ENCODE results near the gene TNPO3. TPM values are rescaled to one million over a fixed set of nuclear protein-coding genes. Genes with fewer than 3 reads are reported as not detected.

TNPO3 gene
- total and polyA plus RNA-seq, 2 donors, result 17.2 to 30.7 TPM

GRCh38 chr7:128940494-128941322 lies 114.2 kb downstream of the TNPO3 start:
- WGBS, result 16% methylated on average over 20 of the region's 20 CpGs
- peaks cover 0 to 20% of the 10 kb centered on the region in 2 donors for H3K4me1 ChIP-seq (ENCODE audit: control insufficient read depth in 2 of 2, insufficient read depth in 2 of 2, low read length in 2 of 2)
- DNase-seq (ENCODE audit: low read depth in 6 of 9, low spot score in 9 of 9), result peak in 1 of 9 donors; percentile 42
- H3K27me3 ChIP-seq (ENCODE audit: control insufficient read depth in 2 of 2, insufficient read depth in 1 of 2, low read length in 1 of 2), result peaks cover 29 to 63% of the 10 kb centered on the region in 2 donors
- H3K36me3 ChIP-seq (ENCODE audit: control insufficient read depth in 2 of 2, insufficient read depth in 2 of 2, low read length in 1 of 2), result no peaks in the 10 kb centered on the region
- H3K9me3 ChIP-seq (ENCODE audit: control insufficient read depth in 2 of 2, insufficient read depth in 1 of 2, low read length in 1 of 2), result no peaks in the 10 kb centered on the region
- peak overlapping the region in 1 of 2 donors; percentile 25 for H3K27ac ChIP-seq (ENCODE audit: low read depth in 1 of 2, low read length in 1 of 2)
- no peak overlapping the region for H3K4me3 ChIP-seq (ENCODE audit: low read length in 2 of 2)

- H3K27ac ChIP-seq (ENCODE audit: low read depth in 1 of 2, low read length in 1 of 2), result peak overlapping the region in 1 of 2 donors; percentile 12
- 54% methylated on average over 18 of the region's 18 CpGs for WGBS
- no peaks in the 10 kb centered on the region for H3K9me3 ChIP-seq (ENCODE audit: control insufficient read depth in 2 of 2, insufficient read depth in 1 of 2, low read length in 1 of 2)
- H3K36me3 ChIP-seq (ENCODE audit: control insufficient read depth in 2 of 2, insufficient read depth in 2 of 2, low read length in 1 of 2), result no peaks in the 10 kb centered on the region
- no peak overlapping the region for H3K4me3 ChIP-seq (ENCODE audit: low read length in 2 of 2)
- peaks cover 29 to 69% of the 10 kb centered on the region in 2 donors for H3K27me3 ChIP-seq (ENCODE audit: control insufficient read depth in 2 of 2, insufficient read depth in 1 of 2, low read length in 1 of 2)
- peaks cover 0 to 20% of the 10 kb centered on the region in 2 donors for H3K4me1 ChIP-seq (ENCODE audit: control insufficient read depth in 2 of 2, insufficient read depth in 2 of 2, low read length in 2 of 2)
- no peak for DNase-seq (ENCODE audit: low read depth in 6 of 9, low spot score in 9 of 9)
Observed at GRCh38 chr7:128939861-128940410, 115.0 kb downstream of the TNPO3 start.

- DNase-seq (ENCODE audit: low read depth in 6 of 9, low spot score in 9 of 9), result no peak
- Histone ChIP-seq H3K27me3 (ENCODE audit: control insufficient read depth in 2 of 2, insufficient read depth in 1 of 2, low read length in 1 of 2) (peaks cover 29 to 72% of the 10 kb centered on the region in 2 donors), H3K4me3 (ENCODE audit: low read length in 2 of 2) (peak overlapping the region in 1 of 2 donors; percentile 1), H3K4me1 (ENCODE audit: control insufficient read depth in 2 of 2, insufficient read depth in 2 of 2, low read length in 2 of 2) (peaks cover 0 to 20% of the 10 kb centered on the region in 2 donors), H3K36me3 (ENCODE audit: control insufficient read depth in 2 of 2, insufficient read depth in 2 of 2, low read length in 1 of 2) (no peaks in the 10 kb centered on the region), H3K9me3 (ENCODE audit: control insufficient read depth in 2 of 2, insufficient read depth in 1 of 2, low read length in 1 of 2) (no peaks in the 10 kb centered on the region), H3K27ac (ENCODE audit: low read depth in 1 of 2, low read length in 1 of 2) (peak overlapping the region in 1 of 2 donors; percentile 25)
- 44% methylated on average over 7 of the region's 7 CpGs for WGBS
Observed at GRCh38 chr7:128939075-128939860, 115.6 kb downstream of the TNPO3 start.

GRCh38 chr7:128938544-128939074 lies 116.3 kb downstream of the TNPO3 start:
- peak overlapping the region; percentile 34 to 35 for H3K4me3 ChIP-seq (ENCODE audit: low read length in 2 of 2)
- H3K9me3 ChIP-seq (ENCODE audit: control insufficient read depth in 2 of 2, insufficient read depth in 1 of 2, low read length in 1 of 2), result peaks cover 0 to 3% of the 10 kb centered on the region in 2 donors
- no peak for DNase-seq (ENCODE audit: low read depth in 6 of 9, low spot score in 9 of 9)
- peak overlapping the region in 1 of 2 donors; percentile 57 for H3K27ac ChIP-seq (ENCODE audit: low read depth in 1 of 2, low read length in 1 of 2)
- H3K27me3 ChIP-seq (ENCODE audit: control insufficient read depth in 2 of 2, insufficient read depth in 1 of 2, low read length in 1 of 2), result peaks cover 29 to 72% of the 10 kb centered on the region in 2 donors
- 2% methylated on average over 30 of the region's 30 CpGs for WGBS
- H3K4me1 ChIP-seq (ENCODE audit: control insufficient read depth in 2 of 2, insufficient read depth in 2 of 2, low read length in 2 of 2), result peaks cover 0 to 24% of the 10 kb centered on the region in 2 donors
- no peaks in the 10 kb centered on the region for H3K36me3 ChIP-seq (ENCODE audit: control insufficient read depth in 2 of 2, insufficient read depth in 2 of 2, low read length in 1 of 2)

GRCh38 chr7:128937647-128938543 lies 117.0 kb downstream of the TNPO3 start, which contains the start of gene IRF5:
Gene IRF5 (plus strand): TSS chr7:128937927. CDS start chr7:128942082, 4,155 bp downstream.
- Histone ChIP-seq H3K4me1 (ENCODE audit: control insufficient read depth in 2 of 2, insufficient read depth in 2 of 2, low read length in 2 of 2) (peaks cover under 1 to 31% of the 10 kb centered on the region in 2 donors), H3K9me3 (ENCODE audit: control insufficient read depth in 2 of 2, insufficient read depth in 1 of 2, low read length in 1 of 2) (peaks cover 0 to 7% of the 10 kb centered on the region in 2 donors), H3K27me3 (ENCODE audit: control insufficient read depth in 2 of 2, insufficient read depth in 1 of 2, low read length in 1 of 2) (peaks cover 29 to 72% of the 10 kb centered on the region in 2 donors), H3K27ac (ENCODE audit: low read depth in 1 of 2, low read length in 1 of 2) (peak within 1 kb of the TSS in 1 of 2 donors; percentile 57), H3K4me3 (ENCODE audit: low read length in 2 of 2) (peak within 1 kb of the TSS; percentile 34 to 35), H3K36me3 (ENCODE audit: control insufficient read depth in 2 of 2, insufficient read depth in 2 of 2, low read length in 1 of 2) (no peaks in the 10 kb centered on the region)
- WGBS, result 2% methylated on average over 83 of the region's 83 CpGs
- no peak for DNase-seq (ENCODE audit: low read depth in 6 of 9, low spot score in 9 of 9)

GRCh38 chr7:128937271-128937646 lies 117.7 kb downstream of the TNPO3 start:
- no peak for DNase-seq (ENCODE audit: low read depth in 6 of 9, low spot score in 9 of 9)
- H3K36me3 ChIP-seq (ENCODE audit: control insufficient read depth in 2 of 2, insufficient read depth in 2 of 2, low read length in 1 of 2), result no peaks in the 10 kb centered on the region
- peaks cover 29 to 72% of the 10 kb centered on the region in 2 donors for H3K27me3 ChIP-seq (ENCODE audit: control insufficient read depth in 2 of 2, insufficient read depth in 1 of 2, low read length in 1 of 2)
- WGBS, result 72% methylated on average over 17 of the region's 17 CpGs
- peaks cover 0 to 7% of the 10 kb centered on the region in 2 donors for H3K9me3 ChIP-seq (ENCODE audit: control insufficient read depth in 2 of 2, insufficient read depth in 1 of 2, low read length in 1 of 2)
- H3K4me3 ChIP-seq (ENCODE audit: low read length in 2 of 2), result no peak overlapping the region
- peaks cover 2 to 37% of the 10 kb centered on the region in 2 donors for H3K4me1 ChIP-seq (ENCODE audit: control insufficient read depth in 2 of 2, insufficient read depth in 2 of 2, low read length in 2 of 2)
- no peak overlapping the region for H3K27ac ChIP-seq (ENCODE audit: low read depth in 1 of 2, low read length in 1 of 2)

GRCh38 chr7:128936798-128937197 lies 118.1 kb downstream of the TNPO3 start:
- Histone ChIP-seq H3K4me3 (ENCODE audit: low read length in 2 of 2) (no peak overlapping the region), H3K4me1 (ENCODE audit: control insufficient read depth in 2 of 2, insufficient read depth in 2 of 2, low read length in 2 of 2) (peaks cover 2 to 39% of the 10 kb centered on the region in 2 donors), H3K27me3 (ENCODE audit: control insufficient read depth in 2 of 2, insufficient read depth in 1 of 2, low read length in 1 of 2) (peaks cover 29 to 69% of the 10 kb centered on the region in 2 donors), H3K36me3 (ENCODE audit: control insufficient read depth in 2 of 2, insufficient read depth in 2 of 2, low read length in 1 of 2) (no peaks in the 10 kb centered on the region), H3K9me3 (ENCODE audit: control insufficient read depth in 2 of 2, insufficient read depth in 1 of 2, low read length in 1 of 2) (peaks cover 0 to 7% of the 10 kb centered on the region in 2 donors), H3K27ac (ENCODE audit: low read depth in 1 of 2, low read length in 1 of 2) (no peak overlapping the region)
- DNase-seq (ENCODE audit: low read depth in 6 of 9, low spot score in 9 of 9), result no peak
- WGBS, result 98% methylated on average over 4 of the region's 4 CpGs

GRCh38 chr7:128935342-128935730 lies 119.6 kb downstream of the TNPO3 start:
- Histone ChIP-seq H3K27me3 (ENCODE audit: control insufficient read depth in 2 of 2, insufficient read depth in 1 of 2, low read length in 1 of 2) (peaks cover 27 to 55% of the 10 kb centered on the region in 2 donors), H3K36me3 (ENCODE audit: control insufficient read depth in 2 of 2, insufficient read depth in 2 of 2, low read length in 1 of 2) (no peaks in the 10 kb centered on the region), H3K4me1 (ENCODE audit: control insufficient read depth in 2 of 2, insufficient read depth in 2 of 2, low read length in 2 of 2) (peaks cover 2 to 31% of the 10 kb centered on the region in 2 donors), H3K9me3 (ENCODE audit: control insufficient read depth in 2 of 2, insufficient read depth in 1 of 2, low read length in 1 of 2) (peaks cover 0 to 7% of the 10 kb centered on the region in 2 donors), H3K27ac (ENCODE audit: low read depth in 1 of 2, low read length in 1 of 2) (no peak overlapping the region), H3K4me3 (ENCODE audit: low read length in 2 of 2) (no peak overlapping the region)
- no peak for DNase-seq (ENCODE audit: low read depth in 6 of 9, low spot score in 9 of 9)
- WGBS, result 88% methylated on average over 6 of the region's 6 CpGs

Measured in thymus (tissue), 11 donors.